PC-3 (cell line): ENCODE measurements around the gene C19orf25. TPM values are rescaled to one million over a fixed set of nuclear protein-coding genes. Genes with fewer than 3 reads are reported as not detected.

Experiments
- ATAC-seq: fragments of 200-7000 bp; cut with Tn5 transposase; 2 replicates; pipeline ENCODE4 v1.9.1; 2020; ENCODE audit warnings: mild to moderate bottlenecking, moderate library complexity
- BruUV-seq: library from RNA; stranded (reverse); fragments of 400-500 nt; replicated peaks from 2 replicates; lab custom pipeline; 2021; lab: Mats Ljungman, UMichigan
- CTCF ChIA-PET: fragments of 300-600 bp; sonication (Branson Sonifier 250); formaldehyde crosslinking; loops from one replicate; lab custom pipeline; 2022; ENCODE audit warnings: antibody characterized with exemption; lab: Charles Lee
- POLR2A ChIA-PET: fragments of 300-600 bp; sonication (Branson Sonifier 250); formaldehyde crosslinking; loops from one replicate; lab custom pipeline; 2022; ENCODE audit warnings: antibody characterized with exemption; ENCODE audit not compliant: unreplicated experiment; lab: Charles Lee
- DNase-seq: peaks from one replicate; pipeline ENCODE4 v3.0.0-alpha.2; 2015
- H2AFZ ChIP-seq: fragments of 300-600 bp; sonication (generic); 2 replicates; pipeline ENCODE4 v1.6.0; 2016; ENCODE audit warnings: antibody characterized with exemption, low read length
- H3F3A ChIP-seq: fragments of 300-600 bp; sonication (generic); one replicate; pipeline ENCODE4 v1.6.0; 2017; ENCODE audit warnings: antibody characterized with exemption, low read length, control low read depth, mild to moderate bottlenecking; ENCODE audit not compliant: unreplicated experiment
- H3K27ac ChIP-seq: fragments of 300-600 bp; sonication (generic); 2 replicates; pipeline ENCODE4 v1.5.1; 2016; ENCODE audit warnings: mild to moderate bottlenecking, low read length
- H3K27me3 ChIP-seq: fragments of 300-600 bp; sonication (generic); 2 replicates; pipeline ENCODE4 v1.6.1; 2016; ENCODE audit warnings: low read length, mixed read lengths
- H3K36me3 ChIP-seq: fragments of 300-600 bp; sonication (generic); 2 replicates; pipeline ENCODE4 v1.6.1; 2016; ENCODE audit warnings: low read depth, mixed run types, low read length, mixed read lengths
- H3K4me1 ChIP-seq: fragments of 300-600 bp; sonication (generic); 2 replicates; pipeline ENCODE4 v1.5.1; 2016; ENCODE audit warnings: low read length; ENCODE audit not compliant: insufficient read depth
- H3K4me2 ChIP-seq: fragments of 300-600 bp; sonication (generic); 2 replicates; pipeline ENCODE4 v1.6.0; 2016; ENCODE audit warnings: low read length
- H3K4me3 ChIP-seq: fragments of 300-600 bp; sonication (generic); 2 replicates; pipeline ENCODE4 v1.5.1; 2016; ENCODE audit warnings: mild to moderate bottlenecking, low read length, mixed read lengths
- H3K79me2 ChIP-seq: fragments of 300-600 bp; sonication (generic); 2 replicates; pipeline ENCODE4 v1.6.1; 2017; ENCODE audit warnings: low read length, mixed read lengths
- H3K9ac ChIP-seq: fragments of 300-600 bp; sonication (generic); 2 replicates; pipeline ENCODE4 v1.6.0; 2016; ENCODE audit warnings: mild to moderate bottlenecking, low read length
- H3K9me2 ChIP-seq: fragments of 300-600 bp; sonication (generic); replicated peaks from 2 replicates; pipeline ENCODE4 v1.6.1; 2016; ENCODE audit warnings: mixed run types, low read length, mixed read lengths
- H3K9me3 ChIP-seq: fragments of 300-600 bp; sonication (generic); 2 replicates; pipeline ENCODE4 v1.6.1; 2016; ENCODE audit warnings: low read length, mixed read lengths
- H4K20me1 ChIP-seq: fragments of 300-600 bp; sonication (generic); 2 replicates; pipeline ENCODE4 v1.6.1; 2016; ENCODE audit warnings: low read length, mixed read lengths
- EZH2 ChIP-seq: fragments of 300-600 bp; sonication (generic); IDR thresholded peaks from one replicate; pipeline ENCODE4 v1.6.1; 2017; ENCODE audit warnings: antibody characterized with exemption, mild to moderate bottlenecking, low read length; ENCODE audit not compliant: unreplicated experiment
- EZH2phosphoT487 ChIP-seq: fragments of 300-600 bp; sonication (generic); IDR thresholded peaks from 2 replicates; pipeline ENCODE4 v1.6.1; 2018; ENCODE audit warnings: mild to moderate bottlenecking, antibody characterized with exemption, low read length, borderline replicate concordance
- intact Hi-C: fragments of 100-400 bp; cut with micrococcal nuclease; formaldehyde crosslinking; loops from 2 replicates; pipeline ENCODE4 v1.9.0; 2023
- total RNA-seq: library from RNA; depleted of rRNA; stranded (reverse); fragments of >200 nt; gene quantifications from 2 replicates; pipeline ENCODE4 v1.2.3, GENCODE V29; 2014; rRNA removed
- TF ChIP-seq, protein P1 (sequence below): fragments of 300-600 bp; sonication (generic); conservative IDR thresholded peaks from 2 replicates; pipeline ENCODE4 v1.5.1; 2017; ENCODE audit warnings: antibody characterized with exemption, low read depth, mild to moderate bottlenecking, low read length

Gene C19orf25
- total RNA-seq, 1 experiment from 2014 or later: 45.0 TPM

DNA sequence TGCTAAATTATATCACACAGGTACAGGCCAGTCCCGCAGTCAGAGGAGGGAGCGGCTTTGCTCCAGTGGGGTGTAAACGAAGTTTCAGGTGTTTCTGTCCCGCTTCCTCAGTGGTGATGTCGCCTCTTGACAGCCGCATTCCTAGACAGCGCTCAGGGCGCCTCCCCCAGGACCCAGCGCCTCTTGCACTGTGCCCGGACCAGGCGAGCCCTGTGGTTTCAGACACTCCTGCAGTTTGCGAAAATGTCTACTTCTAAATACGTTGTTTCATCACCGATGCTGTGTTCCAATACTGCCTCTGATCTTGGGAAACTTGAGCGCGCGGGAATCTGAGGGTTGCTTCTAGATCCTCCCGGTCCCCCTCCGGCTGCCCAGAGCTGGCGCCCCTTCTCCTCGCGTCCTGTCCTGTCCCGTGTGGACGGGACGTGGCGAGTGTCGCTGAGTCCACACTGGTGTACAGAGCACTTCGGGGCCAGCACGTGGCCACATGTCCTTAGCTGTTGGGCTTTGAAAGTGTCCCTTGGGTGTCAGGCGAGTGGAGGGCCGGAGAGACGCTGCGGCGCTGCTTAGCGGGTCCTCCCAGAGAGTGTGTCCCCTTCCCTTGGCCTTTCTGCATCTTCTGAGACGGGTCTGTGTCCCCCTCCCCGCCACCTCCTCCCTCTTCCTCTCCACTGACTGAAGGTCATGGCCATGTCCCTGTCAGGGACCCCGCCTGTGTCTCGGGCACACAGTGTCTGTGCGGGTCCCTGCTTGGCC is 55.4 kb downstream of the C19orf25 start:
- H3F3A ChIP-seq: no peaks in the 10 kb centered on the region
- peaks cover 22% of the 10 kb centered on the region for H3K79me2 ChIP-seq
- no peak overlapping the region for H3K27ac ChIP-seq
- no peak overlapping the region for H3K4me3 ChIP-seq
- H4K20me1 ChIP-seq: no peaks in the 10 kb centered on the region
- CTCF ChIA-PET: no interaction called here
- H3K9me2 ChIP-seq: no peaks in the 10 kb centered on the region
- intact Hi-C loops: no loop called here
- no TSS peak for BruUV-seq
- no peak for TF ChIP-seq EZH2
- TF ChIP-seq, protein P1, sequence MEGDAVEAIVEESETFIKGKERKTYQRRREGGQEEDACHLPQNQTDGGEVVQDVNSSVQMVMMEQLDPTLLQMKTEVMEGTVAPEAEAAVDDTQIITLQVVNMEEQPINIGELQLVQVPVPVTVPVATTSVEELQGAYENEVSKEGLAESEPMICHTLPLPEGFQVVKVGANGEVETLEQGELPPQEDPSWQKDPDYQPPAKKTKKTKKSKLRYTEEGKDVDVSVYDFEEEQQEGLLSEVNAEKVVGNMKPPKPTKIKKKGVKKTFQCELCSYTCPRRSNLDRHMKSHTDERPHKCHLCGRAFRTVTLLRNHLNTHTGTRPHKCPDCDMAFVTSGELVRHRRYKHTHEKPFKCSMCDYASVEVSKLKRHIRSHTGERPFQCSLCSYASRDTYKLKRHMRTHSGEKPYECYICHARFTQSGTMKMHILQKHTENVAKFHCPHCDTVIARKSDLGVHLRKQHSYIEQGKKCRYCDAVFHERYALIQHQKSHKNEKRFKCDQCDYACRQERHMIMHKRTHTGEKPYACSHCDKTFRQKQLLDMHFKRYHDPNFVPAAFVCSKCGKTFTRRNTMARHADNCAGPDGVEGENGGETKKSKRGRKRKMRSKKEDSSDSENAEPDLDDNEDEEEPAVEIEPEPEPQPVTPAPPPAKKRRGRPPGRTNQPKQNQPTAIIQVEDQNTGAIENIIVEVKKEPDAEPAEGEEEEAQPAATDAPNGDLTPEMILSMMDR: no peak
- no peak for TF ChIP-seq EZH2phosphoT487
- H3K4me1 ChIP-seq: no peaks in the 10 kb centered on the region
- H3K27me3 ChIP-seq: no peaks in the 10 kb centered on the region
- POLR2A ChIA-PET: no interaction called here
- peaks cover 28% of the 10 kb centered on the region; the same call in 1 of the 2 replicates for H3K36me3 ChIP-seq
- ATAC-seq (no peak), DNase-seq (no peak)
- no peak overlapping the region for H2AFZ ChIP-seq
- no peaks in the 10 kb centered on the region for H3K9me3 ChIP-seq
- H3K9ac ChIP-seq: no peak overlapping the region
- no peak overlapping the region for H3K4me2 ChIP-seq

Other genes with a start within 250 kb of the C19orf25 start
- gene CBARP, start 241.2 kb downstream of the C19orf25 start, total RNA-seq: 3.3 and 6.3 TPM in 2 replicates
- 102 and 187 TPM in 2 replicates for gene ATP5F1D, start 237.5 kb downstream of the C19orf25 start, total RNA-seq
- gene MIDN, start 230.6 kb downstream of the C19orf25 start, total RNA-seq: 17.3 and 41.8 TPM in 2 replicates
- 136 and 197 TPM in 2 replicates for gene CIRBP, start 209.9 kb downstream of the C19orf25 start, total RNA-seq
- 110 and 133 TPM in 2 replicates for gene FAM174C, start 203.7 kb downstream of the C19orf25 start, total RNA-seq
- not detected in 2 replicates for gene EFNA2, start 193.3 kb downstream of the C19orf25 start, total RNA-seq
- gene NDUFS7, start 95.3 kb downstream of the C19orf25 start, total RNA-seq: 102 and 111 TPM in 2 replicates
- 74.9 and 75.6 TPM in 2 replicates for gene GAMT, start 77.7 kb downstream of the C19orf25 start, total RNA-seq
- 177 and 178 TPM in 2 replicates for gene DAZAP1, start 71.6 kb downstream of the C19orf25 start, total RNA-seq
- 1,797 and 2,672 TPM in 2 replicates for gene RPS15, start 40.8 kb downstream of the C19orf25 start, total RNA-seq
- 0.29 and 1.4 TPM in 2 replicates for gene APC2, start 29.1 kb downstream of the C19orf25 start, total RNA-seq
- 3.9 and 5.7 TPM in 2 replicates for gene PCSK4, start 11.1 kb upstream of the C19orf25 start, total RNA-seq
- 27.2 and 34.7 TPM in 2 replicates for gene REEP6, start 12.0 kb upstream of the C19orf25 start, total RNA-seq
- gene ADAMTSL5, start 33.8 kb upstream of the C19orf25 start, total RNA-seq: 1.7 and 5.0 TPM in 2 replicates
- gene PLK5, start 44.9 kb upstream of the C19orf25 start, total RNA-seq: not detected in 2 replicates
- 64.0 and 89.2 TPM in 2 replicates for gene MEX3D, start 89.1 kb upstream of the C19orf25 start, total RNA-seq
- 131 and 164 TPM in 2 replicates for gene MBD3, start 113.7 kb upstream of the C19orf25 start, total RNA-seq
- 148 and 157 TPM in 2 replicates for gene UQCR11, start 126.2 kb upstream of the C19orf25 start, total RNA-seq
- gene TCF3, start 173.4 kb upstream of the C19orf25 start, total RNA-seq: 147 and 196 TPM in 2 replicates